Stimulated activated CD4-positive, alpha-beta T cell treated with anti-CD3 and anti-CD28 coated beads, Interleukin-15, amount 100 ng/mL, for 24 hours (primary cell): ENCODE measurements around the gene ADNP.
A peak's percentile ranks its signal among the peaks of the same experiment; 100 is the strongest.

Experiments
- DNase-seq: peaks from one replicate; pipeline ENCODE4 v3.0.0-alpha.2; 2020

The ADNP gene

GRCh38 chr20:50844430-50845100, 86.7 kb downstream of the ADNP start:
- DNase-seq: peak; percentile 58

- DNase-seq: no peak
Observed at GRCh38 chr20:50843331-50844276, 87.6 kb downstream of the ADNP start.

- DNase-seq: no peak
Observed at GRCh38 chr20:50842821-50843220, 88.4 kb downstream of the ADNP start.
